RPMI8226 (cell line): ENCODE results near the gene PLA2G3.

Source experiments
- DNase-seq: peaks from one replicate; pipeline ENCODE4 v3.0.0-alpha.2; 2015

The PLA2G3 gene

GRCh38 chr22:31148488-31148887, 8.2 kb upstream of the PLA2G3 start:
- DNase-seq = no peak

- no peak for DNase-seq
Measured at GRCh38 chr22:31144223-31144622, 3.9 kb upstream of the PLA2G3 start.

- DNase-seq = no peak
Measured at GRCh38 chr22:31143537-31143936, 3.2 kb upstream of the PLA2G3 start.

- no peak for DNase-seq
Measured at GRCh38 chr22:31143038-31143437, 2.7 kb upstream of the PLA2G3 start.

- no peak for DNase-seq
Measured at GRCh38 chr22:31142285-31142684, 2.0 kb upstream of the PLA2G3 start.

GRCh38 chr22:31141551-31141950, 1.2 kb upstream of the PLA2G3 start:
- DNase-seq = no peak

GRCh38 chr22:31140746-31141145, 438 bp upstream of the PLA2G3 start:
- no peak for DNase-seq

GRCh38 chr22:31139066-31139465, 1.2 kb downstream of the PLA2G3 start:
- no peak for DNase-seq

- DNase-seq = no peak
Measured at GRCh38 chr22:31138126-31138525, 2.2 kb downstream of the PLA2G3 start.

GRCh38 chr22:31137721-31138120, 2.6 kb downstream of the PLA2G3 start:
- no peak for DNase-seq

- no peak for DNase-seq
Measured at GRCh38 chr22:31136711-31137110, 3.6 kb downstream of the PLA2G3 start.

- no peak for DNase-seq
Measured at GRCh38 chr22:31136155-31136554, 4.2 kb downstream of the PLA2G3 start.

- DNase-seq = no peak
Measured at GRCh38 chr22:31135706-31136105, 4.6 kb downstream of the PLA2G3 start.

- DNase-seq = no peak
Measured at GRCh38 chr22:31134688-31135087, 5.6 kb downstream of the PLA2G3 start.

- no peak for DNase-seq
Measured at GRCh38 chr22:31133911-31134310, 6.4 kb downstream of the PLA2G3 start.

- no peak for DNase-seq
Measured at GRCh38 chr22:31130873-31131272, 9.4 kb downstream of the PLA2G3 start.

- no peak for DNase-seq
Measured at GRCh38 chr22:31128156-31128555, 12.2 kb downstream of the PLA2G3 start.

GRCh38 chr22:31127181-31127772, 13.0 kb downstream of the PLA2G3 start:
- DNase-seq = no peak

- DNase-seq = no peak
Measured at GRCh38 chr22:31126869-31127175, 13.5 kb downstream of the PLA2G3 start.

- no peak for DNase-seq
Measured at GRCh38 chr22:31126128-31126868, 14.0 kb downstream of the PLA2G3 start.

GRCh38 chr22:31125521-31126117, 14.7 kb downstream of the PLA2G3 start:
- no peak for DNase-seq

GRCh38 chr22:31124811-31125465, 15.4 kb downstream of the PLA2G3 start:
- DNase-seq = no peak

- DNase-seq = no peak
Measured at GRCh38 chr22:31124290-31124689, 16.0 kb downstream of the PLA2G3 start.

- no peak for DNase-seq
Measured at GRCh38 chr22:31123292-31123602, 17.1 kb downstream of the PLA2G3 start.
